ENCODE data around the gene MAPKAPK3. TPM values are rescaled to one million over a fixed set of nuclear protein-coding genes. Genes with fewer than 3 reads are reported as not detected.

Gene MAPKAPK3
- total RNA-seq, 1 donor from 2014 or later = 38.1 TPM

DNA sequence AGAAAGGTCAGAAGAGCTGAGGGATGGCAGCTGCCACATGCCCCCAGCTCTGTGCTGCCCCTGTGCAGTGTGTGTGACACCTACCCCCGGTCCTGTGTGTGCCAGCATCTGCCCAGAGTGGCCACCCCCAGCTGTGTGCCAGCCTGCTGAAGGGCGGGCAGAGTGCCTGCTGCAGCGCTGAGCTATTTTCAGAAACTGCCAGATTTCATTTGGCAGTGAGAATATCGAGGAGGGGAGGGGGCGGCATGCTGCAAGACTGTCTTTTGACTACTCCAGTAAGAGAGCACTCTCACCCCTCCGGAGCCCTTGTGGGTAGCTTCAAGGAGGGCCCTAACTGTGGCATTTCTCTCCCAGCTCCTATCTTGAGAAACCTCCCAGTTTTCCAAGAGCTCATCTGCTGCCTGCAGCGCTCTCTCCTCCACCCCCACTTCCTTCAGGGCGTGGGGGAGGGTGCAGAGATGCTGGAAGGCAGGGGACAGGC is 32.5 kb downstream of the MAPKAPK3 start:
- intact Hi-C loops (cut with DNase I) = no loop called here
- TF ChIP-seq, protein P1, sequence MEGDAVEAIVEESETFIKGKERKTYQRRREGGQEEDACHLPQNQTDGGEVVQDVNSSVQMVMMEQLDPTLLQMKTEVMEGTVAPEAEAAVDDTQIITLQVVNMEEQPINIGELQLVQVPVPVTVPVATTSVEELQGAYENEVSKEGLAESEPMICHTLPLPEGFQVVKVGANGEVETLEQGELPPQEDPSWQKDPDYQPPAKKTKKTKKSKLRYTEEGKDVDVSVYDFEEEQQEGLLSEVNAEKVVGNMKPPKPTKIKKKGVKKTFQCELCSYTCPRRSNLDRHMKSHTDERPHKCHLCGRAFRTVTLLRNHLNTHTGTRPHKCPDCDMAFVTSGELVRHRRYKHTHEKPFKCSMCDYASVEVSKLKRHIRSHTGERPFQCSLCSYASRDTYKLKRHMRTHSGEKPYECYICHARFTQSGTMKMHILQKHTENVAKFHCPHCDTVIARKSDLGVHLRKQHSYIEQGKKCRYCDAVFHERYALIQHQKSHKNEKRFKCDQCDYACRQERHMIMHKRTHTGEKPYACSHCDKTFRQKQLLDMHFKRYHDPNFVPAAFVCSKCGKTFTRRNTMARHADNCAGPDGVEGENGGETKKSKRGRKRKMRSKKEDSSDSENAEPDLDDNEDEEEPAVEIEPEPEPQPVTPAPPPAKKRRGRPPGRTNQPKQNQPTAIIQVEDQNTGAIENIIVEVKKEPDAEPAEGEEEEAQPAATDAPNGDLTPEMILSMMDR (IDR thresholded peaks at IDR 0.05) = no peak
- TF ChIP-seq POLR2A (IDR thresholded peaks at IDR 0.05) = no peak
- DNase-seq (ENCODE audit: extremely low spot score in 2 of 2) = no peak
- H3K4me3 ChIP-seq = no peak overlapping the region
- H3K27me3 ChIP-seq = no peaks in the 10 kb centered on the region
- no peak overlapping the region for H3K27ac ChIP-seq
- H3K4me1 ChIP-seq = no peaks in the 10 kb centered on the region
- no peaks in the 10 kb centered on the region for H3K9me3 ChIP-seq
- H3K36me3 ChIP-seq = peaks cover 0 to 29% of the 10 kb centered on the region in 2 donors

DNA sequence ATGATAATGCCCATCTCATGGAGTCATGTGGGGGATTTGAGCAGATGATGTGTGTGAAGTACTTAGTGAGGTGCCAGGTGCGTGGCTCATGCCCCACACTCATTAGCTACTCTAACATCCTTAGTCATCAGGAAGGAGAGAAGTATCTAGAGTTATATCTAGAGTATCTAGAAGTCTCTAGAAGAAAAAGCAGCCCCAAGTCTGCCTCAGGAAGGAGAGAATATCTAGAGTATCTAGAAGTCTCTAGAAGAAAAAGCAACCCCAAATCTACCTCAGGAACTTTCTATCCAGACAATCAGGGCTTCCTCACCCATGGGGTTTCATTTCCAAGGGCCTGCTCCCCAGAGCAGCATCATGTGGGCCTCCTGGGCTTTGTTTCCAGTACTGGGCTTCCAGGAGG is 33.1 kb downstream of the MAPKAPK3 start:
- no peaks in the 10 kb centered on the region for H3K9me3 ChIP-seq
- TF ChIP-seq, protein P1 (IDR thresholded peaks at IDR 0.05) = no peak
- TF ChIP-seq POLR2A (IDR thresholded peaks at IDR 0.05) (no peak), POLR2AphosphoS5 (IDR thresholded peaks at IDR 0.05; ENCODE audit: insufficient read depth in 1 of 2, low read depth in 1 of 2) (no peak)
- no peaks in the 10 kb centered on the region for H3K4me1 ChIP-seq
- H3K27ac ChIP-seq = no peak overlapping the region
- no peaks in the 10 kb centered on the region for H3K27me3 ChIP-seq
- intact Hi-C loops (cut with DNase I) = no loop called here
- no peak for DNase-seq (ENCODE audit: extremely low spot score in 2 of 2)
- H3K4me3 ChIP-seq = no peak overlapping the region
- peaks cover 0 to 24% of the 10 kb centered on the region in 2 donors for H3K36me3 ChIP-seq

DNA sequence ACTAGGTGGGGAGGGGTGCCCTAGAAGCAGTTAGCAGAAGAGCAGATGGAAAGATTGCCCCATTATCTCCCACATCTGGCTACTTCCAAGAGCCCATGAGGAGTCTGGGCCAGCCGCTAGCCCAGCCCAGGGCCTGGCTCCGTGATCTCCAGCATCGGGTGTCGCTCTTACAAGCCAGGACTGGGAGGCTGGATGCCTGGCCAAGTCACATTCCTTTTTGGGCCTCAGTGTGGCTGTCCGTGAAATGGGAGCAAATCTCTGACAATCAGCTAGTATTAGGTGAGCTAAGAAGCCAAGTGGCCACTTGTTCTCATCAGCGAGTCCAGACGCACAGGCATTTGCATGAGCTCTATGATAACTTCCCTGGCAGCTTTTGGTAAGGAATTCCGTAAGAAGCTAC is 34.5 kb downstream of the MAPKAPK3 start:
- intact Hi-C loops (cut with DNase I) = no loop called here
- Histone ChIP-seq H3K4me3 (no peak overlapping the region), H3K27ac (no peak overlapping the region), H3K36me3 (peaks cover 0 to 21% of the 10 kb centered on the region in 2 donors), H3K4me1 (no peaks in the 10 kb centered on the region), H3K9me3 (no peaks in the 10 kb centered on the region), H3K27me3 (no peaks in the 10 kb centered on the region)
- no peak for DNase-seq (ENCODE audit: extremely low spot score in 2 of 2)
- TF ChIP-seq POLR2AphosphoS5 (IDR thresholded peaks at IDR 0.05; ENCODE audit: insufficient read depth in 1 of 2, low read depth in 1 of 2) (no peak), POLR2A (IDR thresholded peaks at IDR 0.05) (no peak)
- TF ChIP-seq, protein P1 (IDR thresholded peaks at IDR 0.05) = no peak

DNA sequence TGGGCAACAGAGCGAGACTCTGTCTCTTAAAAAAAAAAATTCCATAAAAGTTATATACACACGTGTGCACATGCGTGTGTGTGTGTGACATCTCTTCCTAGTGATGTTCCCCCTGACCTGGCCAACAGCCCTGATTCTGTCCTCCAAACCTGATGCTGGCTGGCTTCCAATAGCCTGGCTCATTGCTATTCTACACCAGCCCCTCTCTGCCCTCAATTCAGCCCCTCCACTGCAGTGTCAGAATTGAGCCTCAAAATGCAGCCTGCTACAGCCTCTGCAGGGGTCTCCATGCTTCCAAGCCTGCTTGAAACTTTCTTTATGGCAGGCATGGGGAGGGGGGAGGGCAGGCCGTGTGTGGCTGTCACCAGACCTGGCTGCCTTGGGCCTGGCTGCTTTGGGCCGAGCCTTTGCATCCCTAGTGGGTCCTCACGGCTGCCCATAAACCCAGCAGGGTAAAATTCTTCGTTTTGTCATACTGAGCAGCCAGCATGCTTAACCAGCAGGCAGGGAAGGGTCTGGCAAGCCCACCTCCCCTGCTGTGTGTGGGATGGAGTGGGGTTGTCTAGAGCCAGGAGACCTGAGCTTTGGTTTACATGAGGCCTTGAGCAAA is 35.1 kb downstream of the MAPKAPK3 start:
- TF ChIP-seq, protein P1 (IDR thresholded peaks at IDR 0.05) = no peak
- TF ChIP-seq POLR2AphosphoS5 (IDR thresholded peaks at IDR 0.05; ENCODE audit: insufficient read depth in 1 of 2, low read depth in 1 of 2) = no peak
- TF ChIP-seq POLR2A (IDR thresholded peaks at IDR 0.05) = no peak
- no peaks in the 10 kb centered on the region for H3K27me3 ChIP-seq
- H3K4me1 ChIP-seq = no peaks in the 10 kb centered on the region
- no peak overlapping the region for H3K4me3 ChIP-seq
- H3K36me3 ChIP-seq = peaks cover 0 to 15% of the 10 kb centered on the region in 2 donors
- no peak for DNase-seq (ENCODE audit: extremely low spot score in 2 of 2)
- intact Hi-C loops (cut with DNase I) = no loop called here
- H3K27ac ChIP-seq = no peak overlapping the region
- no peaks in the 10 kb centered on the region for H3K9me3 ChIP-seq

DNA sequence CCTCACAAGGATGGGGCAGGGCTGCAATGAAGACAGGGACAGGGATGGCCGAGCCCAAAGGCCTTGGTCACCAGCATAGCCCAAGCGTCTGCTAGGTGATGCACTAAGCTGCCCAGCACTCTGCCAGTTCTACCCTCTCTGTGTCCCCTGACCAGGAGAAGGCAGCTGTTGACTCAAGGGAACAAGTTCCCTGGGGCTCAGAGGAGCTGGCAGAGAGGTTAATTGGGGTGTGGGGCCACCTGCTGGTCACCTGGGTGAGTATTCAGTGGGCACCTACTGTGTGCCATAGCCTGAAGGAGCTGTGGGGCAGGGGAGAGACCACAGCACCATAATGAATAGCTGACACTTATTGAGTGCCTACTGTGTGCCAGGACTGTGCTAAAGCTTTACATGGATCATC is 35.8 kb downstream of the MAPKAPK3 start:
- Histone ChIP-seq H3K36me3 (peaks cover 0 to 10% of the 10 kb centered on the region in 2 donors), H3K27ac (no peak overlapping the region), H3K27me3 (no peaks in the 10 kb centered on the region), H3K9me3 (no peaks in the 10 kb centered on the region), H3K4me3 (no peak overlapping the region), H3K4me1 (no peaks in the 10 kb centered on the region)
- TF ChIP-seq, protein P1 (IDR thresholded peaks at IDR 0.05) = peak in 1 of 3 experiments; percentile 26
- TF ChIP-seq POLR2AphosphoS5 (IDR thresholded peaks at IDR 0.05; ENCODE audit: insufficient read depth in 1 of 2, low read depth in 1 of 2) = no peak
- no peak for DNase-seq (ENCODE audit: extremely low spot score in 2 of 2)
- intact Hi-C loops (cut with DNase I) = no loop called here

Measured in vagina (tissue), 2 donors.